ENCODE results near the gene BLNK.
"Not testable (repeated sequence)": the region's sequence is repeated elsewhere in the genome, so short reads cannot be mapped to it uniquely, and the experiment has no call there.

Gene BLNK

GRCh38 chr10:96271016-96271815 is at the start of gene BLNK:
BLNK (minus strand) TSS chr10:96271569; CDS start chr10:96271398, 171 bp downstream.
- no peaks in the 10 kb centered on the region for H3K9me3 ChIP-seq (ENCODE audit: control insufficient read depth in 1 of 2, low read length in 2 of 2)
- peak within 1 kb of the TSS; percentile 64 for H3K27ac ChIP-seq (ENCODE audit: low read depth, low read length)
- H3K36me3 ChIP-seq (ENCODE audit: control insufficient read depth in 1 of 2, insufficient read depth in 2 of 2, low read length in 2 of 2), result no peaks in the 10 kb centered on the region
- H3K4me3 ChIP-seq (ENCODE audit: low read depth in 1 of 2, low read length in 2 of 2), result peak within 1 kb of the TSS; percentile 73 to 75
- no peaks in the 10 kb centered on the region for H3K27me3 ChIP-seq (ENCODE audit: control insufficient read depth in 1 of 2, insufficient read depth in 2 of 2, low read length in 2 of 2)
- peaks cover 44 to 57% of the 10 kb centered on the region in 2 donors for H3K4me1 ChIP-seq (ENCODE audit: control insufficient read depth in 1 of 2, insufficient read depth in 2 of 2, low read length in 2 of 2)
- peak within 1 kb of the TSS; percentile 63 to 86 for H3K9ac ChIP-seq (ENCODE audit: low read depth in 1 of 2, low read length in 2 of 2)

- H3K4me3 ChIP-seq (ENCODE audit: low read depth in 1 of 2, low read length in 2 of 2), result no peak overlapping the region
- no peaks in the 10 kb centered on the region for H3K9me3 ChIP-seq (ENCODE audit: control insufficient read depth in 1 of 2, low read length in 2 of 2)
- no peak overlapping the region for H3K9ac ChIP-seq (ENCODE audit: low read depth in 1 of 2, low read length in 2 of 2)
- H3K4me1 ChIP-seq (ENCODE audit: control insufficient read depth in 1 of 2, insufficient read depth in 2 of 2, low read length in 2 of 2), result peaks cover 0 to 6% of the 10 kb centered on the region in 2 donors
- no peaks in the 10 kb centered on the region for H3K36me3 ChIP-seq (ENCODE audit: control insufficient read depth in 1 of 2, insufficient read depth in 2 of 2, low read length in 2 of 2)
- no peak overlapping the region for H3K27ac ChIP-seq (ENCODE audit: low read depth, low read length)
- H3K27me3 ChIP-seq (ENCODE audit: control insufficient read depth in 1 of 2, insufficient read depth in 2 of 2, low read length in 2 of 2), result no peaks in the 10 kb centered on the region
These were observed 48.5 kb upstream of the BLNK start for GRCh38 chr10:96319754-96320474.

GRCh38 chr10:96317067-96317833 is 45.9 kb upstream of the BLNK start:
- no peak overlapping the region for H3K27ac ChIP-seq (ENCODE audit: low read depth, low read length)
- H3K9ac ChIP-seq (ENCODE audit: low read depth in 1 of 2, low read length in 2 of 2), result no peak overlapping the region
- H3K4me3 ChIP-seq (ENCODE audit: low read depth in 1 of 2, low read length in 2 of 2), result no peak overlapping the region
- no peaks in the 10 kb centered on the region for H3K36me3 ChIP-seq (ENCODE audit: control insufficient read depth in 1 of 2, insufficient read depth in 2 of 2, low read length in 2 of 2)
- H3K27me3 ChIP-seq (ENCODE audit: control insufficient read depth in 1 of 2, insufficient read depth in 2 of 2, low read length in 2 of 2), result no peaks in the 10 kb centered on the region
- no peaks in the 10 kb centered on the region for H3K9me3 ChIP-seq (ENCODE audit: control insufficient read depth in 1 of 2, low read length in 2 of 2)
- H3K4me1 ChIP-seq (ENCODE audit: control insufficient read depth in 1 of 2, insufficient read depth in 2 of 2, low read length in 2 of 2), result no peaks in the 10 kb centered on the region

- Histone ChIP-seq H3K36me3 (ENCODE audit: control insufficient read depth in 1 of 2, insufficient read depth in 2 of 2, low read length in 2 of 2) (no peaks in the 10 kb centered on the region), H3K9me3 (ENCODE audit: control insufficient read depth in 1 of 2, low read length in 2 of 2) (no peaks in the 10 kb centered on the region), H3K27ac (ENCODE audit: low read depth, low read length) (no peak overlapping the region), H3K9ac (ENCODE audit: low read depth in 1 of 2, low read length in 2 of 2) (no peak overlapping the region), H3K27me3 (ENCODE audit: control insufficient read depth in 1 of 2, insufficient read depth in 2 of 2, low read length in 2 of 2) (no peaks in the 10 kb centered on the region), H3K4me1 (ENCODE audit: control insufficient read depth in 1 of 2, insufficient read depth in 2 of 2, low read length in 2 of 2) (no peaks in the 10 kb centered on the region), H3K4me3 (ENCODE audit: low read depth in 1 of 2, low read length in 2 of 2) (no peak overlapping the region)
These were observed 42.0 kb upstream of the BLNK start for GRCh38 chr10:96313344-96313743.

- Histone ChIP-seq H3K27me3 (ENCODE audit: control insufficient read depth in 1 of 2, insufficient read depth in 2 of 2, low read length in 2 of 2) (no peaks in the 10 kb centered on the region), H3K9ac (ENCODE audit: low read depth in 1 of 2, low read length in 2 of 2) (no peak overlapping the region), H3K9me3 (ENCODE audit: control insufficient read depth in 1 of 2, low read length in 2 of 2) (no peaks in the 10 kb centered on the region), H3K27ac (ENCODE audit: low read depth, low read length) (no peak overlapping the region), H3K4me3 (ENCODE audit: low read depth in 1 of 2, low read length in 2 of 2) (no peak overlapping the region), H3K4me1 (ENCODE audit: control insufficient read depth in 1 of 2, insufficient read depth in 2 of 2, low read length in 2 of 2) (no peaks in the 10 kb centered on the region), H3K36me3 (ENCODE audit: control insufficient read depth in 1 of 2, insufficient read depth in 2 of 2, low read length in 2 of 2) (no peaks in the 10 kb centered on the region)
These were observed 39.9 kb upstream of the BLNK start for GRCh38 chr10:96311180-96311715.

- no peak overlapping the region for H3K4me3 ChIP-seq (ENCODE audit: low read depth in 1 of 2, low read length in 2 of 2)
- no peak overlapping the region for H3K9ac ChIP-seq (ENCODE audit: low read depth in 1 of 2, low read length in 2 of 2)
- no peaks in the 10 kb centered on the region for H3K9me3 ChIP-seq (ENCODE audit: control insufficient read depth in 1 of 2, low read length in 2 of 2)
- no peaks in the 10 kb centered on the region for H3K4me1 ChIP-seq (ENCODE audit: control insufficient read depth in 1 of 2, insufficient read depth in 2 of 2, low read length in 2 of 2)
- no peaks in the 10 kb centered on the region for H3K27me3 ChIP-seq (ENCODE audit: control insufficient read depth in 1 of 2, insufficient read depth in 2 of 2, low read length in 2 of 2)
- no peak overlapping the region for H3K27ac ChIP-seq (ENCODE audit: low read depth, low read length)
- no peaks in the 10 kb centered on the region for H3K36me3 ChIP-seq (ENCODE audit: control insufficient read depth in 1 of 2, insufficient read depth in 2 of 2, low read length in 2 of 2)
These were observed 38.9 kb upstream of the BLNK start for GRCh38 chr10:96310321-96310669.

- H3K4me3 ChIP-seq (ENCODE audit: low read depth in 1 of 2, low read length in 2 of 2), result no peak overlapping the region
- H3K27ac ChIP-seq (ENCODE audit: low read depth, low read length), result no peak overlapping the region
- no peaks in the 10 kb centered on the region for H3K9me3 ChIP-seq (ENCODE audit: control insufficient read depth in 1 of 2, low read length in 2 of 2)
- no peak overlapping the region for H3K9ac ChIP-seq (ENCODE audit: low read depth in 1 of 2, low read length in 2 of 2)
- H3K27me3 ChIP-seq (ENCODE audit: control insufficient read depth in 1 of 2, insufficient read depth in 2 of 2, low read length in 2 of 2), result no peaks in the 10 kb centered on the region
- no peaks in the 10 kb centered on the region for H3K4me1 ChIP-seq (ENCODE audit: control insufficient read depth in 1 of 2, insufficient read depth in 2 of 2, low read length in 2 of 2)
- H3K36me3 ChIP-seq (ENCODE audit: control insufficient read depth in 1 of 2, insufficient read depth in 2 of 2, low read length in 2 of 2), result no peaks in the 10 kb centered on the region
These were observed 38.4 kb upstream of the BLNK start for GRCh38 chr10:96309628-96310320.

GRCh38 chr10:96308854-96309253 is 37.5 kb upstream of the BLNK start:
- not testable (repeated sequence) for H3K27ac ChIP-seq (ENCODE audit: low read depth, low read length); H3K9ac ChIP-seq (ENCODE audit: low read depth in 1 of 2, low read length in 2 of 2); H3K27me3 ChIP-seq (ENCODE audit: control insufficient read depth in 1 of 2, insufficient read depth in 2 of 2, low read length in 2 of 2); H3K4me3 ChIP-seq (ENCODE audit: low read depth in 1 of 2, low read length in 2 of 2); H3K4me1 ChIP-seq (ENCODE audit: control insufficient read depth in 1 of 2, insufficient read depth in 2 of 2, low read length in 2 of 2); H3K9me3 ChIP-seq (ENCODE audit: control insufficient read depth in 1 of 2, low read length in 2 of 2); H3K36me3 ChIP-seq (ENCODE audit: control insufficient read depth in 1 of 2, insufficient read depth in 2 of 2, low read length in 2 of 2)

GRCh38 chr10:96306516-96306915 is 35.1 kb upstream of the BLNK start:
- no peaks in the 10 kb centered on the region for H3K9me3 ChIP-seq (ENCODE audit: control insufficient read depth in 1 of 2, low read length in 2 of 2)
- no peaks in the 10 kb centered on the region for H3K4me1 ChIP-seq (ENCODE audit: control insufficient read depth in 1 of 2, insufficient read depth in 2 of 2, low read length in 2 of 2)
- H3K9ac ChIP-seq (ENCODE audit: low read depth in 1 of 2, low read length in 2 of 2), result no peak overlapping the region
- H3K36me3 ChIP-seq (ENCODE audit: control insufficient read depth in 1 of 2, insufficient read depth in 2 of 2, low read length in 2 of 2), result no peaks in the 10 kb centered on the region
- no peaks in the 10 kb centered on the region for H3K27me3 ChIP-seq (ENCODE audit: control insufficient read depth in 1 of 2, insufficient read depth in 2 of 2, low read length in 2 of 2)
- no peak overlapping the region for H3K4me3 ChIP-seq (ENCODE audit: low read depth in 1 of 2, low read length in 2 of 2)
- no peak overlapping the region for H3K27ac ChIP-seq (ENCODE audit: low read depth, low read length)
